GM18861 (cell line): Measurements from ENCODE around the gene FNBP1L.
"Not testable (repeated sequence)": the region's sequence is repeated elsewhere in the genome, so short reads cannot be mapped to it uniquely, and the experiment has no call there.

Experiments used
- ATAC-seq: cut with Tn5 transposase; IDR thresholded peaks from one replicate; pipeline ENCODE4 v1.9.1; 2021; ENCODE audit not compliant: unreplicated experiment

Gene FNBP1L

DNA sequence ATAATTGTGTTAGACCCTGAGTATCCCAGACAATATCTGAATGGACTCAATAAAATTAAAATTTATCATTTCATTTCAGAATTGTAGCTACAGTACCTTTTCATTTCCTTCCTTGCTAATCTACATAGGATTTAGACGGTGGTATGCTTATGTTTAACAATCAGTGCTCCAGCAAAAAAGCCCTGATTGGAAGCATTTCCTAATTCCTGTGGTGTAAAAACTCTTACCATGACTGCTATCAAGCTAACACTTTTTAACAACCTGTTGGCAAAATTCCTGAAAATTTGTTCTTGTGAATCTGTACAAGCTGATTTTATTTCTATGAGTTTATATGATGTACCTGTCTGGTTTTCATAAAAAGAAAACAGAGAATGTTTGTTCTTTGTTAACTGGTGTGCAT lies 5.2 kb upstream of the FNBP1L start:
- ATAC-seq, result no peak

DNA sequence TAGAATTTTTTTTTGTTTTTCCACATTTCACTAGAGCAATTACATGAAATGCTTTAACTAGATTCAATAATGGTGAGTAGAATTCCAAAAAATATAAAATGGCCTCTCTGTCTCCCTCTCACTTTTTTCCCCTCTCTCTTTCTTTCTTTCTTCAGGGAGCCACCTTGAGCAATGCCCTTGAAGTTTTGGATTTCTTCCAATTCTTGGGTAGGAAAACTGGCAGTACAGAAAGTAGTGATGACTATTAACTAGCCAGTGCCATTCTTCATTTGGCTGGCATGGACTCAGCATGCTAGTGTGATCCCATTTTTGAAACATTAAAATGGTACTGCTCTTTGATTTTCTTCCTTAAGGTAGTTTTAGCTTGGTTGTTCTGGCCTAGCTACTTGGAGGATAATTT lies 4.5 kb upstream of the FNBP1L start:
- ATAC-seq, result no peak

- ATAC-seq, result no peak
These were observed 974 bp upstream of the FNBP1L start for GRCh38 chr1:93446837-93447451.

DNA sequence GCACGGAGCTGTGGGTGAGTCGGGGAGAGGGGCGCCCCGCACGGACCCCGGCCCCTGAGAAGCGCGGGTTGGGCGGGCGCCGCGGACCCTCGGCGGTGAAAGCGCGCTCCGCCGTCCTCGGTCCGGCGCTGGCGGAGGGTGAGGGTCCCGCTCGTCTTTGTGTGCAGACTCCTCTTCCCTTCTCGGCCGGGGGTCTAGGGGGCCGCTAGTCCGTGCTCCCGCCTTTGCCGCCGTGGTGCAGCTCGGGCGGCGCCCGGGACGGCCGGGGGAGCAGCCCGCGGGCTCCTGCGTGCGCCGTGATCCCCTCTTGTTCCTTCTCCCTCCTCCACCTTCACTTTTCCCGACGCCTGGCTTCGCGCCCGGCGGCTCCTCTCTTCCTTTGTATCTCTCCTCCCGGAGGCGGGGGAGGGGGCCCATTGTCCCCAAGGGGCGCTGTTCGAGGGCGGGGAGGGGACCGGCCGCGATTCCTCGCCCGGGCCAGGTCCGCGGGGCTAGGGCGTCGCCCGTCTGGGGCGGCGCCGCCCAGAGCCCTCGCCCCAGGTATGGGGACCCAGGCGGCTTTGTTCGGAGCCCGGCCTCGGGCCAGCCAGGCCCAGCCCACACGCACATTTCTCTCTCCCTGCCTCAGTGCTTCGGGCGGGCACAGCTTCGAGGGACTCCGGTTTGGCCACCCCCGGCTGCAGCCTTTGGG lies 519 bp downstream of the FNBP1L start:
- no peak for ATAC-seq

- ATAC-seq, result no peak
These were observed 1.3 kb downstream of the FNBP1L start for GRCh38 chr1:93448983-93449804.

DNA sequence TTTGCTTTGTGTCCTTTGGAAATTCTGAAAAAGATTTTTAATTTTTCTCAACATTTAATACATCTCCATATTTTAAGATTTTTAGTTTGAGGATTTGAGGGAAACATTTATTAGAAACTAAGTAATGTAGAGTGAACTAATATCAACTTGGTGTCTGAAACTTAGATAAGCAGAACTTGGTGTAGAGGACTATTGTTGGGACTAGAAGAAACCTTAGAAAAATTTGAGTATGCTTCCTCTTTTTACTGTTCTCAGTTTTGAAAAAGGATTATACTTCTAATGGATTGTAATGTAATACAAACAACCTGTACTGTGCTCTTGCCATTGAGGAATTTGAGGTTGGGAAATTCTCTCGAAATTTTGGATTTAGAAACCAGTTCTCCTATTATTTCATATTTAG lies 2.4 kb downstream of the FNBP1L start:
- no peak for ATAC-seq

DNA sequence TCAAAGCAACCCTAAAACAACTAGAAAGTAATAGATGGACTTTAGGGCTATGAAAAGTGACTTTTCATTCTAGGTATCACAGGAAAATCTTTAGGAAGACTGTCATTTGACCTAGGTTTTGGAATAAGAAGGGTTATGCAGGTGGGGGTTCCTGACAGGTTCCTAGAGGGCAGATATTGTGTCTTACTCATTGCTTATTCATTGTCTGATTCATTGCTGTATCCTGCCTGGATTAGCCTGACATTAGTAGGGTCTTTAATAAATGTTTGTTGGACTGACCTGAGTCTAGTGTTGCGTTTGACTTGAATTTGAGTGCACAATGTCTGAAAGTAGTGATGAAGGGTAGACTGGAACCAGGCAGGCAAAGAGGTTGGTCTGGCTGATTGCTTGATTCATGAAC lies 6.0 kb downstream of the FNBP1L start:
- ATAC-seq, result no peak

GRCh38 chr1:93459126-93459525 lies 11.2 kb downstream of the FNBP1L start:
- no peak for ATAC-seq

DNA sequence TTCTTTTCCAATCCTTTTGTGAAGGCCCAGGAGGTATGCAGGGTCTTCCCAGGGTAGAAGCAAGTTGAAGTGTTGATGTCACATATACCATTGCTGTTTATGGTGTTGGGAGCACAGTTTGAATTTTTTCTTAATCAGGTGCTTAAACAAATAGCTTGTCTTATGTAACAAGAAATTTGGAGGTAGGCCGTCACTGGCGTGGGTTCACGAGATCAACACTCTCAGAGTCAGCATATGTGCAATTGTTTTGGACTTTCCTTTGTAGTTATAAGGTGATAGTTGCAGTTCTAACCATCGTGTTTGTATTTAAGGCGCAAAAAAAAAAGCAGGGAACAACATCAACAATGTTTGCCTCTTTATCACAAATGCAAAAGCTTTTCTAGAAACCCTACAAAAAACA lies 13.3 kb downstream of the FNBP1L start:
- no peak for ATAC-seq

GRCh38 chr1:93463960-93464359 lies 16.0 kb downstream of the FNBP1L start:
- ATAC-seq, result no peak

GRCh38 chr1:93465371-93466082 lies 17.6 kb downstream of the FNBP1L start:
- not testable (repeated sequence) for ATAC-seq

DNA sequence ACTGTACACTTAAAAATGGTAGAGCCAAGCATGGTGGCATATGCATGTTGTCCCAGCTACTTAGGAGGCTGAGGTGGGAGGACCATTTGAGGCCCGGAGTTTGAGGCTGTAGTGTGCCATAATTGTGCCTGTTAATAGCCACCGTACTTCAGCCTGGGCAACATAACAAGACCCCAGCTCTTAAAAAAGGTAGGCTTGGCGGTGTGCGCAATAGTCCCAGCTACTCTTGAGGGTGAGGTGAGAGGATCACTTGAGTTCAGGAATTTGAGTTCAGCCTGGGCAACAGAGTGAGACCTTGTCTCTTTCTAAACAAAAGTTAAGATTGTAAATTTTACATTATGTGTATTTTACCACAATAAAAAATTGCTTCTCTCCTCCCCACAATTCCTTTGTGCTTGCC lies 19.7 kb downstream of the FNBP1L start:
- no peak for ATAC-seq

GRCh38 chr1:93468662-93469061 lies 20.7 kb downstream of the FNBP1L start:
- no peak for ATAC-seq

DNA sequence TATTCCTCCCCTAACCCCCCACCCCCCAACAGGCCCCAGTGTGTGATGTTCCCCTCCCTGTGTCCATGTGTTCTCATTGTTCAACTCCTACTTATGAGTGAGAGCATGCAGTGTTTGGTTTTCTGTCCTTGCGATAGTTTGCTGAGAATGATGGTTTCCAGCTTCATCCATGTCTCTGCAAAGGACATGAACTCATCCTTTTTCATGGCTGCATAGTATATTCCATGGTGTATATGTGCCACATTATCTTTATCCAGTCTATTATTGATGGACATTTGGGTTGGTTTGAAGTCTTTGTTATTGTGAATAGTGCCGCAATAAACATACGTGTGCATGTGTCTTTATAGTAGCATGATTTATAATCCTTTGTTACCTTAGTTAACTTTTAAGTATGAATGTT lies 21.3 kb downstream of the FNBP1L start:
- ATAC-seq, result not testable (repeated sequence)

GRCh38 chr1:93471284-93471683 lies 23.4 kb downstream of the FNBP1L start:
- no peak for ATAC-seq

- no peak for ATAC-seq
These were observed 24.0 kb downstream of the FNBP1L start for GRCh38 chr1:93471911-93472310.

DNA sequence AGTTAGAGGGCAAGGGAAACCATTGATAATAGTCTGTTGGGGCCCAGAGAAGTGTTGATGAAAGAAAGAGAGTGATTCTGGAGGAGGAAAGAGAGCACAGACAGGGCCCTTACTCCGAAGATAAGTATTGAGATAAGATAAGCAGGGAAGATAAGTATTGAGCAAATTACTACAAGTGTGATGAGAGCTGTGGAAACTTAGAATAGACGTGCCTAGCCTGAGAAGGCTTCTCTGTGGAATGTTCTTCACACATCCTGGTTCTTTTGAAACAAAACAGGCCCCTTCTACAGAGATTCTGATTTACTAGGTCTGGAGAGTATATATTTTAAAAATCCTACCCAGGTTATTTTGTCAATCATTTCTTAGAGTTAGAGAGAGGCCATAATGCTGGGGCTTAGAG lies 26.4 kb downstream of the FNBP1L start:
- no peak for ATAC-seq

GRCh38 chr1:93475681-93476080 lies 27.8 kb downstream of the FNBP1L start:
- no peak for ATAC-seq

- not testable (repeated sequence) for ATAC-seq
These were observed 31.3 kb downstream of the FNBP1L start for GRCh38 chr1:93479133-93479745.

- ATAC-seq, result not testable (repeated sequence)
These were observed 34.0 kb downstream of the FNBP1L start for GRCh38 chr1:93481899-93482298.

DNA sequence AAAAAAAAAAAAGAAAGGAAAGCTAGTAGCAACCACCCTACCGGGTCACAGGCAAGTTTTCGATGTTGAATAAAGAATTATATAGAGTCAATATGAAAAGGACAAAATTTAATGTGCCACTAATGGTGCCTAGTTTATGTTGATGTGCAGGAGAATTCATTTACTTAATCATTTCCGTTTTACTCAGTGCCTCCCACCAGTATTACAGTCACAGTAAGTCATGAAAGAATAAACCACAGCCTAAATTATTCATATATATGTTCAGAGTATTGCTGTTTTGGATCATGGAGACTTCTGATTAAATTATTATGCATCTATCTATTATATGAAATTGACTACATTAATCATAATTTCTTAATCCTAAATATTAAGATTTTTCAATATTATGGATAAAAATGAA lies 35.3 kb downstream of the FNBP1L start:
- no peak for ATAC-seq
